Measurements from ENCODE around the gene SMC5.

SMC5 gene

GRCh38 chr9:70403618-70404025, 144.8 kb downstream of the SMC5 start:
- Histone ChIP-seq H3K4me3 (replicated peaks; ENCODE audit: insufficient read depth, low read length) (no peak overlapping the region), H3K27ac (replicated peaks) (no peak overlapping the region), H3K27me3 (ENCODE audit: insufficient read depth, poor library complexity, severe bottlenecking) (no peaks in the 10 kb centered on the region)
- TF ChIP-seq REST (IDR thresholded peaks at IDR 0.05; ENCODE audit: insufficient replicate concordance, low read depth) (no peak), SPI1 (IDR thresholded peaks at IDR 0.05; ENCODE audit: borderline replicate concordance, low read depth) (no peak), CTCF (IDR thresholded peaks at IDR 0.05; ENCODE audit: insufficient read depth, low read length) (no peak), POLR2AphosphoS5 (IDR thresholded peaks at IDR 0.05; ENCODE audit: low read depth) (no peak), GABPA (IDR thresholded peaks at IDR 0.05; ENCODE audit: low read depth) (no peak)
- DNase-seq (ENCODE audit: low read depth in 1 of 2, low spot score in 1 of 2): no peak

- no peak overlapping the region for H3K27ac ChIP-seq (replicated peaks)
- no peak for DNase-seq (ENCODE audit: low read depth in 1 of 2, low spot score in 1 of 2)
- H3K27me3 ChIP-seq (ENCODE audit: insufficient read depth, poor library complexity, severe bottlenecking): no peaks in the 10 kb centered on the region
- TF ChIP-seq GABPA (IDR thresholded peaks at IDR 0.05; ENCODE audit: low read depth): no peak
- TF ChIP-seq POLR2AphosphoS5 (IDR thresholded peaks at IDR 0.05; ENCODE audit: low read depth): no peak
- TF ChIP-seq REST (IDR thresholded peaks at IDR 0.05; ENCODE audit: insufficient replicate concordance, low read depth): no peak
- no peak overlapping the region for H3K4me3 ChIP-seq (replicated peaks; ENCODE audit: insufficient read depth, low read length)
Measured at GRCh38 chr9:70404261-70404660, 145.5 kb downstream of the SMC5 start.
